ENCODE data around the gene GRIP1.
A peak's percentile ranks its signal among the peaks of the same experiment; 100 is the strongest.

The GRIP1 gene

DNA sequence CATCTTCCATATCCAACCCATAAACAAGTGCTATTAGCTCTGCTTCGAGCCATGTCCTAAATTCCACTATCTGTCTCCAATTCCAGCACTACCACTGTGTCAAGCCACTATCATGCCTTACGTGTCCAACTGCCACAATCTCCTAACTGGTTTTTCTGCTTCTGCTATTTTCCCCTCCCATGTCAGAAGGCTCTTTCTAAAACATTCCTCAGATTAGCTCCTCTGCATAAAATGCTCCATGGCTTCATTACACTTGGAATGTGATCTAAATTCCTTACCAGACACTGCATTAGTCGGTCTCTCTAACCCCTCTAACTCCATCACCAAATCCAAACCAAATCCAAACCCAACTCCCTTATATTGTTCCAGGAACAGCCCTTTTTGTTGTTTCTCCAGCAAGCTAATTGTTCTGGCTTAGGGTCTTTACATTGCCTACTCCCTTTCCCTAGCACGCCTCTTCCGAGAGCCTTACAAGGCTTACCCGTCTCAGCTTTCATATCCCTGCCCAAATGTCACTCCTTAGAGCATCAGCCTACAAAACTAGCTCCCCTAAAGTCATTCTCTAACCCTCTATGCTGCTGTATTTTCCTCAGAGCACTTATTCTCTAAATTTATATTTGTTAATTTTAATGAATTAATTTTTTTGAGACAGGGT, 236.8 kb downstream of the GRIP1 start:
- DNase-seq = no peak

DNA sequence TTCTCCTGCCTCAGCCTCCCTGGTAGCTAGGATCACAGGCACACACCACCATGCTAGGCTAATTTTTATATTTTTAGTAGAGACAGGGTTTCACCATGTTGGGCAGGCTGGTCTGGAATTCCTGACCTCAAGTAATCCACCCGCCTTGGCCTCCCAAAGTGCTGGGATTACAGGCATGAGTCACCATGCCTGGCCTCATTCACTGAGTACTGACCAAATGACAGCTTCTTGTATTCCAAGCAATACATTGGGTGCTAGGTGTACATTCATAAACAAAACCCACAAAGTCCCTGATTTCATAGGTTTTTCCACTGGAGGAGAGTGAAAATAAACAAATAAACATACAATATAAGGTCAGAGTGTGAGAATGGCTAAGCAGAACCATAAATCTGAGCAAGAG, 240.3 kb downstream of the GRIP1 start:
- no peak for DNase-seq

DNA sequence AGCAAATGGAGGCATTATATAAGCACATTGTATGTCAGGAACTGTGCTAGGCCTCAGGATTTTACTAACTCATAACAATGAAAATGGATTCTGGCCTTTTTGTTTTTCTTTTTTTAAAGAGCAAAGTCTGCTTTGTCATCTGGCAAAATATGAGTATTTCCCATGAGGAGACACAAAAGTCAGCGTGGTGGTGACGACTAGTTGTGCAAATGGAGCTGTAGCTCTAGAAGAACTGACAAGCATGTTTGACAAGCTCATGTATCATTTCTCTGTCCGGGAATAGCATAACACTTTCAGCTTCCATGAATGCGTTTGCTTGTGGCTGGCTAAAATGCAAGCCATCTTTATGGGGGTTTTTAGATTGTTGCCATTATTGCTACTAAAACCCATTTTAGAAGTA, 248.8 kb downstream of the GRIP1 start:
- no peak for DNase-seq

- no peak for DNase-seq
Observed at GRCh38 chr12:66428870-66429269, 250.0 kb downstream of the GRIP1 start.

GRCh38 chr12:66428261-66428660, 250.6 kb downstream of the GRIP1 start:
- no peak for DNase-seq

- no peak for DNase-seq
Observed at GRCh38 chr12:66426696-66427095, 252.2 kb downstream of the GRIP1 start.

GRCh38 chr12:66423266-66423665, 255.6 kb downstream of the GRIP1 start:
- DNase-seq = no peak

- no peak for DNase-seq
Observed at GRCh38 chr12:66418908-66419307, 260.0 kb downstream of the GRIP1 start.

- no peak for DNase-seq
Observed at GRCh38 chr12:66417217-66417616, 261.7 kb downstream of the GRIP1 start.

DNA sequence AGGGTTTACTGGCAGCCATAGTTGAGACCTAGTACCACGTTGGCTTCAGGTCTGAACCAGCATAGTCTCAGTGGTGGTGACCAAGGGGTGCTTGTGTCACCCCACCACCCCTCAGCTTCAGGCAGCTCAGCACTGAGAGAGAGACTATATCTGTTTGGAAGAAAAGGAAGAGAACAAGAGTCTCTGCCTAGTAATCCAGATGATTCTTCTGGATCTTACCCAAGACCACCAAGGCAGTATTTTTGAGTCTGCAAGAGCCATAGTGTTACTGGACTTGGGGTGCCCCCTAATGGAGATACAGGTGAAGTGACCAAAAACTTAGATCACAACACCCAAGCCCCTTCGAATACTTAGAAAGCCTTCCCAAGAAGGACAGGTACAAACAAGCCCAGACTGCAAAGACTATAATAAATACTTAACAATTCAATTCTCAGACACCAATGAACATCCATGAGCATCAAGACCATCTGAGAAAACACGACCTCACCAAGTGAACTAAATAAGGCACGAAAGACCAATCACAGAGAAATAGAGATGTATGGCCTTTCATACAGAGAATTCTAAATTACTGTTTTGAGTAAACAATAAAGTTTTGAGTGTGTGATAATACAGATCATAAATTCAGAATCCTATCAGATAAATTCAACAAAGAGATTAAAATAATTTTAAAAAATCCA, 269.5 kb downstream of the GRIP1 start:
- DNase-seq = peak; percentile 9

DNA sequence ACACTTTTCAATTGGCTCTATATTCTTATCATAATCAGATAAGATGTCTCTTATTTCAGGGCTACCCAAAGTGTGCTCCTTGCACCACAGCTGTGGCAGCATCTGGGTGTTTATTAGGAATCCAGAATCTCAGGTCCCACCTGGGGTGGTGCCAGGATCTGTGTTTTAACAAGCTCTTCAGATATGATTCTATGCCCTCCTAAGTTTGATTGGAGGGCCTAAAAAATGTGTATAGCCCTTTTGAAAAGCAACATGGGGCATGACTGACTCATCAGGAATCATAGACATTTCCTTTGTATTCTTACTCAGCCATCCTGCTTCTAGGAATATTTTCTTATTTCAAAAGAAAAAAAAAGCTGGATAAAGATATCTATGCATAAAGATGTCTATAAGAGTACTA, 273.5 kb downstream of the GRIP1 start:
- DNase-seq = peak; percentile 11

DNA sequence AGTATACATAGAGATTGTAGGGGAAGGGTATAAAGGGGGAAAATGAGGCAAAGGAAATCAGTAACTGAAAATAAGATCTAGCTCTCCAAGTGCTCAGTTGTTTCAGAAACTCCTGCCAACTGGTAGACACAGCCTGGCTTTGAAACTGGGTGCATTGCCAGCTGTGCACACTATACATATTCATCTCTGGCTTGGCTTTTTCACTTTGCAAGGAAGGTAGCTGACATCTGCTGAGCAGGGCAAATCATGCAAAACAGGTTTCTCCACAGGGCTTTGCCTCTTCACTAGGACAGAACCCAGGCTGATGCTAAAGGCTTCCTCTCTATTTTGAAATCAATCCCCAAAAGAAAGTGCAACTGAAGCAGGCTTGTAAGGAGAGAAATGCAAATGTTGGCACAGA, 275.1 kb downstream of the GRIP1 start:
- peak; percentile 72 for DNase-seq

DNA sequence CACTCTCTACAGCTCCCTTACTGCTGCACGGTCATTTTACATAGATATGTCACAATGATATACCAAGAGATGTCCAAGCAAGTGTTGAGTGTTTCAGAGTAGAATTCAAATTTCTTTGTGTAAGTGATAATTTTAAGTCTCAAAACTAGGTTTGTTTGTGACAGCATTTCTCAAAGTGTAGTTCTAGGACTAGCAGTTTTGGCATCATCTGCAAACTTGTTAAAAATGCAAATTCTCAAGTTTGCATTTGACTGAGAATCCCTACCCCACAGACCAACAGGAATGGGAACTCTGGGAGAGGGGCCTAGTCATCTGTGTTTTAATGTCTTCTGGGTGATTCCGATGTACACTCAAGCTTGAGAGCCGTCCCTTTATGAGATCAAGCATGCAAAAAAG, 279.0 kb downstream of the GRIP1 start:
- DNase-seq = no peak

DNA sequence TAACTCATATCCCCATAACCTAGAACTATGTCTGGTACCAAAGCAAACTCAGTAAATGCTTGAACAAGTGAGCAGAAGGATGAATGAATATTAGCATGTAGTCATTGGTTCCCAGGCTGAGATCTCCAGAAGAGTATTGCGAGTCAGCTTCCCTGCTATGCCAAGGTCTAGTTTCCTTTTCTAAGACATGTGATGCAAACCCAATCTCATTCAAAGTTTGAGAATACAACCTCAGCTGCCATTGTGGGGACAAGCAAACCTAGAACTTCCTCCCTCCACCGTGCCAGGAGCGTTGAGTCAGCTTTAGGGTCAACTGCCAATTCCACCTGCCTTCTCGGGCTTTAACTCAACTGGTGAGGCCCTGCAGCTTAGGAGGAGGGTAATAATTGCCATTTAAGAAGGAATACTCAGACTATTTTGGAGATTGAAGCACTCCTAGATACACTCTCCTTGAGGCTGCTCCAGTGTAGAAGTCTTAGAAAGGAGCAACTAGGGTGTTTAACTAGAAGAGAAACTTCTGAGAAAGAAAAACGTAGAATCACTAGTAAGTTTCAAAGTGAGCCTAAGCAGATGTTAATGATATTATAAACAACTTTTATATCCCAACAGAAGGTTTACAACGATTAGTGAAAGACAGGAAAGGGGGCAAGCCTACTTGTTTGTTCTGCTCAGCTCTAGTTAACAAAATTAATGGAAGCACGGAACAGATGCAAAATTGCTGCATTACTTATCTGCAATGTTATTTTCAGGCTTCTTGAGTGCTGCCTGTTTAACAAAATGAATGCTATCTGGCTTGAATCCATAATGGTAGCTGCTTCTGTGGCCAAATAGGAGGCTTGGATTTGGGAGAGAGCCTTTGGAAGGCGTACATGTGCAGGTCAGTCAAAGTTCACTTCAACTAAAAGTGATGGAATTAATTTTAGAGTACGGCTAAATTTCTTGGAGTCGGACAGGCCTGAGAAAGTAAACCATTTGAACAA, 279.7 kb downstream of the GRIP1 start:
- no peak for DNase-seq

- peak; percentile 52 for DNase-seq
Observed at GRCh38 chr12:66397574-66398290, 281.1 kb downstream of the GRIP1 start.

- no peak for DNase-seq
Observed at GRCh38 chr12:66393890-66394289, 285.0 kb downstream of the GRIP1 start.

DNA sequence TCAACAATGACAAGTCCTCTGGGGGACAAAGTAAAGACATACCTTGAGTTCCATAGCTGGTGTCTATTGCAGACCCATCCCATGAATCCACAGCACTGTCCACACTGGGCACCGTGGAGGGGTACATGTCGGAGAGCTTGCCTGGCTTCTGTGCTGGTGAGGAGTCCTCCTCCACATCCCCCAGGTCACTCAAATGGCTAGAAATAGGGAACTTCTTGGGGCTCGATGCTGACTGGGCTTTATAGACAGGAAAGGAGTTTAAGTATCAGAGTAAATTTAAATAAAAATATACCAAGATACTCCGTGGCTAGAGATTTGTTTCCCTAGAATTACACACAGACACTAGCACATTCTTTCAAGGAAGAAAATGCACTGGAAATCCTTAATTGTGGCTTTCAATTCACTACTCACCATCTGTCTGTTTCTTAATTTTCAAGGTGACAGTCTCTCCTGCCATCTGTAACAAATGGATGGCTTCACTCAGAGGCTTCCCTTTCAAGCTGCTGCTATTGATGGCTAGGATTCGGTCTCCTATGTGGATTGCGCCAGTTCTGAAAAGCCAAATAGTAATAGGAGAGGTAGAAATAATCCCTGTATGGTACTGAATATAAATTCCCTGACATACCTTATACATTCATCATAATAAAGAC, 286.5 kb downstream of the GRIP1 start:
- peak; percentile 70 for DNase-seq

DNA sequence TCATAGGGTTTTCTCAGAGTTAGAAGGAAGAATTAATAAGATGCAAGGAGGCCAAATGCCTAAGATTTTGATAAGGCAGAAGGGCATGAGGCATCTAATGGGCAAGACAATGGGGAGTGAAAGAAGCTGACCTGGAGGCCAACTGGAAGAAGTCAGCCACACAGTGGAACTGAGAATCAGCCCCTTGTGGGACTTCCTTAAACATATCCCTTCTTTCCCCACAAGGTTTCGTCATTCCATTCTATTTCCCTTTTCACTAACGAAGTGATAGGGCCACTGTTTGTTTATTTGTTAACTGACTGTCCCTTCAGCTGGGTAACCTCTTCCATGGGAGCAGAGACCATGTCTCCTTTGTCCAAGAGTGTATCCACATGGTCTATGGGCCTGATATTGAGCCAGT, 290.4 kb downstream of the GRIP1 start:
- DNase-seq = no peak

- peak; percentile 74 for DNase-seq
Observed at GRCh38 chr12:66387117-66387516, 291.8 kb downstream of the GRIP1 start.

DNA sequence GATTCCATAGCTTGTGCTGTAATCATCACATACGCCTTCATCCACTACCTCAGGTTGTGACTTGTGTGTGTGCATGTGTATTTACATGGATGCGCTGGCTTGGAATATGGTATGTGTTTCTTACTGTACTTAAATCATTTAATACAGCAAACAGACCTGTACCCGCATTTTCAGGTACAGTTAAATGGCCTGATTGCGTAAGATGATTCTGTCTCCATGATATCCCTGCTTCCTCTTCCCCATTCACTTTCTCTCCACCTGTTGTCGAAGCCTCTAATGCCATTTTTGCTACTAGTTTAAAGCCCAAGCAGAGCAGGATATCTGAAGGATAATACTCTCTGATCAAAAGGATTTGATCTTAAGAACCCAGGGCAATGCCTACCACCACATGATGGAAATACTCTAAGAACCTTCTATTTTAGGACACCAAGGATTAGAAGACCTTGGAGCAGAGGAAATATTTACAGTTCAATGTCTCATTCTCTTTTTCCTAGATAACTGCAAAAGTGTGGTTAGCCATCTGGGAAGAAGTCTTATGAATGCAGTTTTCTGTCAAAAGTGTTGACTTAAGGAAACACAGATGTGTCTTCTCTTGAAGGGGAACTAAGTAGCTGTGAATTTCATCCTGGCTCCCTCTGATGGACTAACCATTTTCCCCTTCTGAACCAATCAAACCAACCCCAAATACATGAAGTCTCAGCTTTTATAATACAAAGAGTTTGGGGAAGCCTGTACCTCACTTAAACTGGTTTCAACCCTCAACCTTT, 297.9 kb downstream of the GRIP1 start:
- no peak for DNase-seq

GRCh38 chr12:66379616-66380015, 299.3 kb downstream of the GRIP1 start:
- no peak for DNase-seq

GRCh38 chr12:66375560-66375959, 303.3 kb downstream of the GRIP1 start:
- no peak for DNase-seq
